ENCODE results near the gene CDHR3. TPM values are rescaled to one million over a fixed set of nuclear protein-coding genes. Genes with fewer than 3 reads are reported as not detected.
"Not testable (repeated sequence)": the region's sequence is repeated elsewhere in the genome, so short reads cannot be mapped to it uniquely, and the experiment has no call there.

The CDHR3 gene
- total RNA-seq, 1 experiment from 2014 or later: 4.0 TPM

- Mint-ChIP-seq H3K4me1 (ENCODE audit: low read depth, unreplicated experiment) (no peaks in the 10 kb centered on the region), H3K27me3 (ENCODE audit: unreplicated experiment) (peaks cover 81% of the 10 kb centered on the region), H3K9me3 (ENCODE audit: low read depth, unreplicated experiment) (no peaks in the 10 kb centered on the region), H3K4me3 (ENCODE audit: low read depth, unreplicated experiment) (no peak overlapping the region), H3K36me3 (ENCODE audit: insufficient read depth, unreplicated experiment) (no peaks in the 10 kb centered on the region), H3K27ac (ENCODE audit: unreplicated experiment) (no peak overlapping the region)
- no peak for TF ChIP-seq CTCF (IDR thresholded peaks at IDR 0.05; ENCODE audit: unreplicated experiment)
- BruUV-seq (replicated peaks): no TSS peak
- no peak for DNase-seq
- CTCF ChIA-PET: no interaction called here
- intact Hi-C loops (cut with micrococcal nuclease; ENCODE audit: unreplicated experiment): no loop called here
Measured at GRCh38 chr7:105978974-105979373, 15.9 kb downstream of the CDHR3 start.

GRCh38 chr7:105979405-105979804 lies 16.3 kb downstream of the CDHR3 start:
- DNase-seq: no peak
- Mint-ChIP-seq H3K4me3 (ENCODE audit: low read depth, unreplicated experiment) (no peak overlapping the region), H3K4me1 (ENCODE audit: low read depth, unreplicated experiment) (no peaks in the 10 kb centered on the region), H3K27me3 (ENCODE audit: unreplicated experiment) (peaks cover 81% of the 10 kb centered on the region), H3K36me3 (ENCODE audit: insufficient read depth, unreplicated experiment) (no peaks in the 10 kb centered on the region), H3K9me3 (ENCODE audit: low read depth, unreplicated experiment) (no peaks in the 10 kb centered on the region), H3K27ac (ENCODE audit: unreplicated experiment) (no peak overlapping the region)
- no TSS peak for BruUV-seq (replicated peaks)
- CTCF ChIA-PET: no interaction called here
- intact Hi-C loops (cut with micrococcal nuclease; ENCODE audit: unreplicated experiment): no loop called here
- no peak for TF ChIP-seq CTCF (IDR thresholded peaks at IDR 0.05; ENCODE audit: unreplicated experiment)

- DNase-seq: no peak
- CTCF ChIA-PET: no interaction called here
- Mint-ChIP-seq H3K4me1 (ENCODE audit: low read depth, unreplicated experiment) (no peaks in the 10 kb centered on the region), H3K9me3 (ENCODE audit: low read depth, unreplicated experiment) (no peaks in the 10 kb centered on the region), H3K27ac (ENCODE audit: unreplicated experiment) (no peak overlapping the region), H3K4me3 (ENCODE audit: low read depth, unreplicated experiment) (no peak overlapping the region), H3K36me3 (ENCODE audit: insufficient read depth, unreplicated experiment) (no peaks in the 10 kb centered on the region), H3K27me3 (ENCODE audit: unreplicated experiment) (peaks cover 79% of the 10 kb centered on the region)
- TF ChIP-seq CTCF (IDR thresholded peaks at IDR 0.05; ENCODE audit: unreplicated experiment): no peak
- no TSS peak for BruUV-seq (replicated peaks)
- intact Hi-C loops (cut with micrococcal nuclease; ENCODE audit: unreplicated experiment): no loop called here
Measured at GRCh38 chr7:105980645-105981396, 17.8 kb downstream of the CDHR3 start.

GRCh38 chr7:105982388-105982787 lies 19.3 kb downstream of the CDHR3 start:
- Mint-ChIP-seq H3K4me3 (ENCODE audit: low read depth, unreplicated experiment) (no peak overlapping the region), H3K36me3 (ENCODE audit: insufficient read depth, unreplicated experiment) (no peaks in the 10 kb centered on the region), H3K27me3 (ENCODE audit: unreplicated experiment) (peaks cover 86% of the 10 kb centered on the region), H3K9me3 (ENCODE audit: low read depth, unreplicated experiment) (no peaks in the 10 kb centered on the region), H3K4me1 (ENCODE audit: low read depth, unreplicated experiment) (no peaks in the 10 kb centered on the region), H3K27ac (ENCODE audit: unreplicated experiment) (no peak overlapping the region)
- intact Hi-C loops (cut with micrococcal nuclease; ENCODE audit: unreplicated experiment): no loop called here
- TF ChIP-seq CTCF (IDR thresholded peaks at IDR 0.05; ENCODE audit: unreplicated experiment): no peak
- no TSS peak for BruUV-seq (replicated peaks)
- CTCF ChIA-PET: interaction anchor here (0.7 kb wide), 1 partner anchor 36 kb away, joined by 3 read pairs; no protein-coding TSS in a partner anchor
- no peak for DNase-seq

GRCh38 chr7:105984808-105985207 lies 21.7 kb downstream of the CDHR3 start:
- intact Hi-C loops (cut with micrococcal nuclease; ENCODE audit: unreplicated experiment); H3K4me1 Mint-ChIP-seq (ENCODE audit: low read depth, unreplicated experiment); H3K36me3 Mint-ChIP-seq (ENCODE audit: insufficient read depth, unreplicated experiment); BruUV-seq (replicated peaks); H3K4me3 Mint-ChIP-seq (ENCODE audit: low read depth, unreplicated experiment); H3K9me3 Mint-ChIP-seq (ENCODE audit: low read depth, unreplicated experiment); DNase-seq; H3K27ac Mint-ChIP-seq (ENCODE audit: unreplicated experiment): not testable (repeated sequence)
- CTCF ChIA-PET: interaction anchor here (0.7 to 0.9 kb wide), 3 partner anchors 9 to 74 kb away, joined by 3 to 4 read pairs (median 3); no protein-coding TSS in a partner anchor
- peaks cover 85% of the 10 kb centered on the region for H3K27me3 Mint-ChIP-seq (ENCODE audit: unreplicated experiment)
